Sigmoid colon (tissue), 3 donors: Measurements from ENCODE around the gene DNAJB12.

Source experiments
- CTCF ChIP-seq, 4 experiments: fragments of 450-650 bp in 3 of 4; fragments of 200-600 bp in 1 of 4; IDR thresholded peaks; one replicate each; pipeline ENCODE4 v1.5.1; 2016 to 2019; ENCODE audit warnings: antibody characterized with exemption in 4 of 4, mild to moderate bottlenecking in 3 of 4, moderate library complexity in 2 of 4
- POLR2A ChIP-seq, 2 donors: fragments of 450-650 bp; IDR thresholded peaks; one replicate each; pipeline ENCODE4 v1.6.1; 2016; ENCODE audit warnings: antibody characterized with exemption in 2 of 2, mild to moderate bottlenecking in 2 of 2, moderate library complexity in 2 of 2

GRCh38 chr10:72285972-72286521, 68.7 kb downstream of the DNAJB12 start:
- TF ChIP-seq CTCF (IDR thresholded peaks at IDR 0.05) (no peak), POLR2A (IDR thresholded peaks at IDR 0.05) (no peak)
